ENCODE data around the gene PEAK3.

- TF ChIP-seq EZH2phosphoT487 (IDR thresholded peaks at IDR 0.05; ENCODE audit: low read depth, severe bottlenecking, unreplicated experiment) = no peak
- no peak for TF ChIP-seq CTCF (IDR thresholded peaks at IDR 0.05; ENCODE audit: poor library complexity)
Measured at GRCh38 chr19:2239173-2239572, 42.8 kb downstream of the PEAK3 start.

Data from hepatocyte (in vitro differentiated cells).